NT2/D1 (cell line): ENCODE results near the gene ROPN1B.
"Not testable (repeated sequence)": the region's sequence is repeated elsewhere in the genome, so short reads cannot be mapped to it uniquely, and the experiment has no call there.

ENCODE experiments used
- SUZ12 ChIP-seq: IDR thresholded peaks from 2 replicates; pipeline ENCODE4 v1.6.1; 2011; ENCODE audit not compliant: insufficient read length, insufficient read depth; ENCODE audit errors: extremely low read depth
- YY1 ChIP-seq: IDR thresholded peaks from 2 replicates; pipeline ENCODE4 v1.6.1; 2011; ENCODE audit not compliant: insufficient read length, insufficient read depth
- ZNF274 ChIP-seq: IDR thresholded peaks from 2 replicates; pipeline ENCODE4 v1.6.1; 2011; ENCODE audit warnings: mild to moderate bottlenecking, low read depth, low read length

GRCh38 chr3:125925727-125926126 lies 43.3 kb upstream of the ROPN1B start:
- TF ChIP-seq ZNF274, SUZ12, YY1: not testable (repeated sequence)
